HG03558 (cell line): ENCODE measurements around the gene SP2.

Source experiments
- ATAC-seq: cut with Tn5 transposase; IDR thresholded peaks from one replicate; pipeline ENCODE4 v1.9.1; 2021; ENCODE audit warnings: moderate number of reproducible peaks; ENCODE audit not compliant: unreplicated experiment; ENCODE audit errors: extremely low read depth

The SP2 gene

DNA sequence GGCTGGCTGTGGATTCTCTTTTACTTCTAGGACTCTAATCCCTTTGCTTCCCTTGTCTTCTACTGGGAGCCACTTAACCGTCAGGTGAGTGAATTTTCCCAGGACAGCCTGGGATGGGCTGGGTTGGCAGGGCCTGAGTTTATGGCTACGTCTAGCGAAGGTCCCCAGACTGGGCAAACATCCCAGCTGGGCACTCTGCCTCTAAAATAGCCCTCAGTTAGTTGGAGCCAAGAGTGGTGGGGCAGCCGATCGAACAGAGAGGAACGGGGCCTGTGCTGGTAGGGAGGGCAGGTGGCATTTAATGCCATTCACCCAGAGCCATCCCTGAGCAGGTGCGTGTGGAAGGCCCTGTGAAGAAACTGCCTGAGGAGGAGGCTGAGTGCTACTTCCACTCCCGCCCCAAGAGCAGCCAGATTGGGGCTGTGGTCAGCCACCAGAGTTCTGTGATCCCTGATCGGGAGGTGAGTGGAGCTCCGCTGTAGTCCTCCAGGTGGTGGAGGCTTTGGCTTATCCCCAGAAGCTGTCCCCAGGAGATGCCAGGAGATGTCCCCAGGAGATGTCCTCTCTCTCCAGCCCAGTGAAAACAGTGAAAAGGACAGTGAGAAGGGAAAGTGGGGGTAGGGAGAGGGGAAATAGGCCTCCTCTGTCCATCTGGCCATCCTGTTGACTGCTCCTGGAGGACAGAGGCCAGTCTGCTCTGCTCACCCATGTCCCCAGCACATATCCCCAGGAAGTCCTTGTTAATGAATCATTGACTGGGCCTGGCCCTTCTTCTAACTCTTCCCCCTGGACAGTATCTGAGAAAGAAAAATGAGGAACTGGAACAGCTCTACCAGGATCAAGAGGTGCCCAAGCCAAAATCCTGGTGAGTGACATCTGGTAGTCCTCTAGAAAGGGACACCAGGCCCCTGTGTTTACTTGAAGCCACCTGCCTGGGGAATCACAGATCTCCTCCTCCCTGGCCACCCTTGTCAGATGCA, 49.8 kb downstream of the SP2 start:
- ATAC-seq: no peak

DNA sequence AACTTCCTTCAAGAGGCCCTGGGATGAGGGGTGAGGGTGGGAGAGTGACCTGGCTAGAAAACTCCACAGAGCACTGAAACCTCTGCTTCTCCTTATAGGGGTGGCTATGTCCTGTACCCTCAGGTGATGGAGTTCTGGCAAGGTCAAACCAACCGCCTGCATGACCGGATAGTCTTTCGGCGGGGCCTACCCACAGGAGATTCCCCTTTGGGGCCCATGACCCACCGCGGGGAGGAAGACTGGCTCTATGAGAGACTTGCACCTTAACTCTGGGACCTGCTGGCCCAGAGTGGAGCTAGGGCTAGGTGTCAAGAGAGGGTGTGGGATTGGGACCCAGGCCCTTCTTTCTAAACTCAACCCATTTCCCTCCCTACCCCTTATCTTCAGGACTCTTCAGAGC, 50.5 kb downstream of the SP2 start:
- no peak for ATAC-seq

DNA sequence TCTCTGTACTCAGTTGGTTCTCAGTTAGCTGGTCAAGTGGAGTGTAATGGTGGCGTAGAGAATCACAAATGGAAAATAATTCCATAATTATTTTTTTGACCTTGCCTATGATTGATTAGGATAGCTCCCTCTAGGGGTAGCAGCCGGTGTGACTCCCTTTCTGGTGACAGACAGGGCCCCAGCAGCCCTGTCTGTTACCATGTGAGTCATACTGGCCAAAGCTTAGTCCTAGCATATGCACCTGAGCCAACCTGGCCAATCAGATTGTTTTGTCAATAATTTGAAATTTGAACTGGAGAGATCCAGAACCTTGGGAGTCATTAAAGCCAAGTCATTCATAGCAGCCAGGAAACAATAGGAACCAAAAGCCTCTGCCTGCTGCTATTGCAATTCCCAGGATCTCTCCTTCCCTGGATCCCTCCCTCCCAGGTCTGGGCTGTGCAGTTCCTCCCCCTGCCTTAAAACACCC, 50.9 kb downstream of the SP2 start:
- no peak for ATAC-seq

GRCh38 chr17:47948706-47949196, 52.7 kb downstream of the SP2 start:
- ATAC-seq: no peak

- no peak for ATAC-seq
Observed at GRCh38 chr17:47949197-47949759, 53.2 kb downstream of the SP2 start.

DNA sequence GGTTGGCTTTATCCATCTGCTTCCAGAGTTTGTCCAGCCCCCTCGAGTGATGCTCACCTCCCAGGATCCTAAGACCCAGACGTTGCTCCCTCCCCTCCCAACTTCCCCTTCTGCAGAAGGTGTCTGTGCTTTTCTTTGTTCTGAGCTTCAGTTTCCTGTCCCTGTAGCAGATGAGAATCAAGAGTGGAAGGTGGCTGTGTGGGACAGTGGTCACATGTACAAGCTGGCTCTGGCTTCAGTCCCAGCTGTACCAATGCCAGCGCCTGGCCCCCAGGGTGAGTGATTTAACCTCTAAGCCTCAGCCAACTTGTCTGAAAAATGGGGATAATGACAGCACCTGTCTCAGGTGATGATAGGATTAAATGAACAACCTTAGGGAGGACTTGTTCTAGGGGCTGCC, 53.9 kb downstream of the SP2 start:
- ATAC-seq: no peak

GRCh38 chr17:47950448-47950847, 54.4 kb downstream of the SP2 start:
- ATAC-seq: no peak

DNA sequence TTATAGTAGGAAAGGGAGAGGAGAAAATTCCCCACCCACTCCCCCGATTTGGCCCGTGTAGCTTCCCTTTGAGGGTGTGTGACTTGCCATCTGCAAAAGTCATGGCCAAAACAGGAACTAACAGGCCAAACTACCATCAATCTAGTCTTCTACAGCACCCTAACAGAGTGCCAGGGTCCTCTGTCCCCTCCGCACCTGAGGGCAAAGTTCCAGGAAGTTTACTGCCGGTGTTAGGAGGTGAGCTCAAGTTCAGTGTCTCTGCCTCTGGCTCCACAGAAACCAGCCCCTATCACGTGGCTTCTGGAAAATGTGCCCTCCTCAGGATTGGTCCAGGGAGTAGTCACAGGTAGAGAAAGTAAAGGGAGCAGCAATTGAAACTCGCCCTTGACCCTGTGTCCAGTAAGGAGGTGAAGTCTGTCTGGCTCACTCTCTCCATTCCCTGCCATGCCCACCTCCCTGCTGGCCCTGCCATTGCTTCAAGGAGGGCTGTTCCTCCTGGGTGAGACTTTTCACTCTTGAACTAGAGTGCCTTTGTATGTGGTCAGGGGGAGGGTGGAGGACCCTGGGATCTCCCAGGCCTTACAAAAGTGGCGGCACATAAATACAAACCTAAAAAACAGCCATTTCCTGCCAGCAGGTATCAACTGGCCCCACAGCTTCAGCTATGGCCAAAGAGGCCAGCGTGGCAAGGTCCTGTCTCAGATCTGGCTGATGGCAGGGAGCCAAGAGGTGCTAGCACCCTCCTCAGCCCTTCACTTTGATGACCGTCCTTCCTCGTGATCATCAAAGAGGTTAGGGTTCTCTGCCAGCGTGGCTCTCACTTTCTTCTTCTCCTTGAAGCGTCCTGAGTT, 56.4 kb downstream of the SP2 start:
- ATAC-seq: no peak

GRCh38 chr17:47953909-47954308, 57.9 kb downstream of the SP2 start:
- no peak for ATAC-seq

- ATAC-seq: no peak
Observed at GRCh38 chr17:47955497-47956461, 59.7 kb downstream of the SP2 start.

DNA sequence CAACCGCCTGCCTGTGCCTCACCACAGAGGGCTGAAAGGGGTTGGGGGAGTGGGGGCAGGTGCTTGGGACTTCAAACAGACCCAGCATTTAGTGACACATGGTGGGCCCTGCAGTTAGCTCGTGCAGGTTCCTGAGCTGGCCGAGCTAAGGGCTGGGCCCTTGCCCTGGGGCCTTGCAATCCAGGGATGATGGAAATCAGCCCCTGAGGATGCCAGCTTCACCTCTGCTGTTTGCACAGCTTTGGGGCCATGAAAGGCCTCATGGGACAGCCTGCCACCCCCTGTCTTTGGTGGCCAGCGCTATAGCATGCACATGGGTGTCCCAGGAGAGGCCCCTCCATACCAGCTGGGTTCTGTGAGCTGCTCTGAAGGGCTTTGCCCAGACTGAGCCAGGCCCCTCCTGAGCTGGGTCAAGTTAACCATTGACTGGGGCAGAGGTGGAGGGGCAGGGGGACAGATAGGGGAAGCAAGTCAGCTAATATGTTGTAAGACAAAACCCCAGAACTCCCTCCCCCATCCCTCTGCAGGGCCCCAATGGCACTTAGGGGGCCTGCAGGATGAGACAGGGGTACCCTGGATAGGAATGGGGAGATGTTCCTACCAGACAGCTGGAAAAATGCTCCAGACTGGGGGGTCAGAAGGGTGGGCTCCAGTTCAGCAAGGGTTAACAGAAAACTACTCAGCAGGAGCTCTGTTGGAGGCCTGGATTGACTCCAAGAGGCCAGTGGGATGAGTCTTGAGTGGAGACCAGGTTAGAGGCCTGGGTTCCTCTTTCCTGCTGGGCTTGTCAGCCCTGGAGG, 61.0 kb downstream of the SP2 start:
- ATAC-seq: no peak

- ATAC-seq: no peak
Observed at GRCh38 chr17:47957591-47958490, 61.8 kb downstream of the SP2 start, which contains the start of gene PRR15L. Gene PRR15L, minus strand, starts transcription at chr17:47957883. Its CDS starts 4,649 bp downstream, at chr17:47953234.

DNA sequence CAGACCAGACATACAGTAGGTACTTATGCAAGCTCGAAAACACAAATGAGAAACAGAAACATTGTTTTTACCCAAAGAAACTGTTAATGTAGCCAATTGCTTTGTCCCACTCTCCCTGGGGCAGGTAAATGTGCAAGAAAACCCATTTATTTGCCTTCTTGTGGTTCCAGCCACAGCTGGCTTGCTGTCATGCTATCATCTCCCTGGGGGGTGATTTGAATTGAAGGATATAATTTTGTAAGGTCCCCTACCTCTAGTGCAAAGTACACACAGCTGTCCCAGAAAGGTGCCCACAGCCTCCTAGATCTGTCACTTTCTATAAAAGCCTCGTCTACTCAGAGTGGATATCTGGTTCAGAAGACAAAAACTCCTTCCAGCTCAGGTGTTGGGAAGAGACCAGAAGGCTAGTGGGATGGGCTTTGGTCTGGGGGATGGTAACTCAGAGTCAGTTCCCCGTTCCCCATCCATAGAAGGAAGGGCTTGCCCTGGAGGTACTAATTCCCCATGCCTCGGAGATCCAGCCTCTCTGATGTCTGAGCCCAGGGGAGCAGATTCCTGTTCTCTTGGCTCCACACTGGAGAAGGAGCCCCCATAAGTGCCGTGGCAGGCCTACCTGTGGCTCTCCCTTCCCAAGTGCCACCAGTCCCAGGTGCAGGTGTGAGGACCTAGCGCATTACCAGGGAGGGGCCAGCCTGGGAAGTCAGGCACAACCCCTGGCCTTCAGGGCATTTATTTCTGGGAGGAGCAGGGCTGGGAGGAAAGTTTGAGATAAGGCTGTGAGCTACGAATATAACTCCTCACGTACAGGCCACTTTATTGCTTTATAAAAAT, 64.0 kb downstream of the SP2 start:
- ATAC-seq: no peak

GRCh38 chr17:47961406-47961805, 65.4 kb downstream of the SP2 start:
- no peak for ATAC-seq

DNA sequence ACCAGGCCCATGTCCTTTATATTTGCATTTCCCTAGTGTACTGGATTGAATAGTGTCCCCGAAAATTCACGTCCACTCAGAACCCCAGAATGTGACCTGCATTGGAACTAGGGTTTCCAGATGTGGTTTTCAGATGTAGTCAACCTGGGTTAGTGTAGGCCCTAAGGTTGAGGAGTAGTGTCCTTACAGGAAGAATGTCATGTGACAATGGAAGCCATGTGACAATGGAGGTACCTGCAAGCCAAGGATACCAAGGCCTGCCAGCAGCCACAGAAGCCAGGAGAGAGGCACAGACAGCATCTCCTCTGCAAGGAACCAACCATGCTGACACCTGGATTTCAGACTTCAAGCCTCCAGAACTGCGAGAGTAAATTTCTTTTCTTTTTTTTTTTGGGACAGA, 66.9 kb downstream of the SP2 start:
- no peak for ATAC-seq

DNA sequence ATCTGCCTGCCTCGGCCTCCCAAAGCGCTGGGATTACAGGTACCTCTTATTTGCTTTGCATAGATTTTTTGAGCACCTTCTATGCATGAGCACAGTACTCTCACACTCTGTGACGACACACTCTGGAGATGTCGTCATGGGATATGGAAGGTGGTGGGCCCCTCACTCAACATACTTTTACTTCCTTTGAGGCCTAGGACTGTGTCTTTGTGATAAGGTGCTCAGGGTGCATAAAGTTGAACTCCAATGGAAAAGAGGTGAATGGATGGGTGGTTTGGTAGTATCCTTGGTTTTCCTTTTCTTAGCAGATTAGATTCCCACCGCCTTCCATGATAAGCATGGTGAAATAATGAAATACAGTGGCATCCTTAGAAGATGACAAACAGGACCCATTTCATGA, 68.8 kb downstream of the SP2 start:
- ATAC-seq: no peak

GRCh38 chr17:47966079-47966519, 70.1 kb downstream of the SP2 start:
- ATAC-seq: no peak
